ENCODE results near the gene BTC. TPM values are rescaled to one million over a fixed set of nuclear protein-coding genes. Genes with fewer than 3 reads are reported as not detected.
"Not testable (repeated sequence)": the region's sequence is repeated elsewhere in the genome, so short reads cannot be mapped to it uniquely, and the experiment has no call there.

Gene BTC
- total and polyA plus RNA-seq, 3 donors from 2014 or later, result 0.87 to 1.1 (median 1.0) TPM

GRCh38 chr4:74716436-74716765 lies 77.9 kb downstream of the BTC start:
- intact Hi-C loops (cut with DNase I; ENCODE audit: low total_unique reads), result no loop called here
- no peaks in the 10 kb centered on the region for H3K9me3 ChIP-seq
- H3K4me3 ChIP-seq, result no peak overlapping the region
- H3K27ac ChIP-seq, result no peak overlapping the region
- no peaks in the 10 kb centered on the region for H3K36me3 ChIP-seq (ENCODE audit: low read depth, missing control alignments)
- H3K4me1 ChIP-seq, result no peaks in the 10 kb centered on the region
- 38 to 44% methylated on average over 1 of the region's 1 CpG for WGBS, 2 donors
- H3K27me3 ChIP-seq, result no peaks in the 10 kb centered on the region
- TF ChIP-seq, protein P1, sequence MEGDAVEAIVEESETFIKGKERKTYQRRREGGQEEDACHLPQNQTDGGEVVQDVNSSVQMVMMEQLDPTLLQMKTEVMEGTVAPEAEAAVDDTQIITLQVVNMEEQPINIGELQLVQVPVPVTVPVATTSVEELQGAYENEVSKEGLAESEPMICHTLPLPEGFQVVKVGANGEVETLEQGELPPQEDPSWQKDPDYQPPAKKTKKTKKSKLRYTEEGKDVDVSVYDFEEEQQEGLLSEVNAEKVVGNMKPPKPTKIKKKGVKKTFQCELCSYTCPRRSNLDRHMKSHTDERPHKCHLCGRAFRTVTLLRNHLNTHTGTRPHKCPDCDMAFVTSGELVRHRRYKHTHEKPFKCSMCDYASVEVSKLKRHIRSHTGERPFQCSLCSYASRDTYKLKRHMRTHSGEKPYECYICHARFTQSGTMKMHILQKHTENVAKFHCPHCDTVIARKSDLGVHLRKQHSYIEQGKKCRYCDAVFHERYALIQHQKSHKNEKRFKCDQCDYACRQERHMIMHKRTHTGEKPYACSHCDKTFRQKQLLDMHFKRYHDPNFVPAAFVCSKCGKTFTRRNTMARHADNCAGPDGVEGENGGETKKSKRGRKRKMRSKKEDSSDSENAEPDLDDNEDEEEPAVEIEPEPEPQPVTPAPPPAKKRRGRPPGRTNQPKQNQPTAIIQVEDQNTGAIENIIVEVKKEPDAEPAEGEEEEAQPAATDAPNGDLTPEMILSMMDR (IDR thresholded peaks at IDR 0.05), result no peak
- TF ChIP-seq POLR2A (IDR thresholded peaks at IDR 0.05), result no peak
- no peak for DNase-seq

GRCh38 chr4:74715706-74716435 lies 78.5 kb downstream of the BTC start:
- no peak for DNase-seq
- intact Hi-C loops (cut with DNase I; ENCODE audit: low total_unique reads), result no loop called here
- WGBS, 2 donors, result 48 to 53% methylated on average over 5 of the region's 5 CpGs
- Histone ChIP-seq H3K36me3 (ENCODE audit: low read depth, missing control alignments) (no peaks in the 10 kb centered on the region), H3K27me3 (no peaks in the 10 kb centered on the region), H3K9me3 (no peaks in the 10 kb centered on the region), H3K4me3 (no peak overlapping the region), H3K27ac (no peak overlapping the region), H3K4me1 (no peaks in the 10 kb centered on the region)
- TF ChIP-seq, protein P1 (IDR thresholded peaks at IDR 0.05), result no peak
- TF ChIP-seq POLR2A (IDR thresholded peaks at IDR 0.05), result no peak

DNA sequence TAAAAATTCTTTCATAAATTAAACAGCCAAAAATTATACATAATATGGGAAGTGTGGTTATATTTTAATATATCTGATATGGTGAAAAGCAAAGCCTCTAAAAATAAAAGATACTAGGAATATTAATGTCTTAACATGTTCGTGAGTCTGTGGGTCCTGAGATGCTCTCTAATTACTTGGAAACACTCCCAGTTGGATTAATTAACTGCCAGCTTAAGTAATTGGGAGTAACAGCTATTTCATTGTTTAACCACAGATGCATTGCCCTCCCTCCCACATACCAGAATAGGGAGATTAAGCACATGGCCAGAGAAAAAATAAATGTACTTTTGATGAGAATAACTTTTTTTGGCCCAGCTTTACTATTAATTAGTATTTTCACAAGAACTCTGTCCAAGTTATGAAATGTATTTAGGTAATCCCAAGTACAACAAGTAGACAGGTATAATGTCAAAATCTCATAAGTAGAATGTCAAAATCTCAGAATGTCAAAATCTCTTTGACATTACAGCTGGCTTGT lies 79.7 kb downstream of the BTC start:
- TF ChIP-seq POLR2A (IDR thresholded peaks at IDR 0.05), result no peak
- TF ChIP-seq, protein P1 (IDR thresholded peaks at IDR 0.05), result no peak
- intact Hi-C loops (cut with DNase I; ENCODE audit: low total_unique reads), result no loop called here
- Histone ChIP-seq H3K36me3 (ENCODE audit: low read depth, missing control alignments) (no peaks in the 10 kb centered on the region), H3K27ac (no peak overlapping the region), H3K4me3 (no peak overlapping the region), H3K27me3 (no peaks in the 10 kb centered on the region), H3K4me1 (no peaks in the 10 kb centered on the region), H3K9me3 (no peaks in the 10 kb centered on the region)
- WGBS, 2 donors, result 21 to 48% methylated on average over 1 of the region's 1 CpG
- no peak for DNase-seq

- DNase-seq; H3K27me3 ChIP-seq; intact Hi-C loops (cut with DNase I; ENCODE audit: low total_unique reads); H3K36me3 ChIP-seq (ENCODE audit: low read depth, missing control alignments); H3K4me3 ChIP-seq; H3K4me1 ChIP-seq; H3K9me3 ChIP-seq; H3K27ac ChIP-seq: not testable (repeated sequence)
- WGBS, 2 donors, result 79 to 87% methylated on average over 3 of the region's 3 CpGs
Measured at GRCh38 chr4:74708135-74708534, 86.2 kb downstream of the BTC start.

Other genes with a start within 250 kb of the BTC start
- gene PARM1, start 138.6 kb upstream of the BTC start, total RNA-seq, result 10 to 100 TPM; 40.1 to 40.5 TPM
- gene PARM1, start 138.6 kb upstream of the BTC start, polyA plus RNA-seq (ENCODE audit: insufficient read depth, low read depth, low replicate concordance), result 29.0 TPM

All from testis (tissue), 3 donors.